Measurements from ENCODE around the gene EEF1AKMT1.
A peak's percentile ranks its signal among the peaks of the same experiment; 100 is the strongest.
"Not testable (repeated sequence)": the region's sequence is repeated elsewhere in the genome, so short reads cannot be mapped to it uniquely, and the experiment has no call there.

EEF1AKMT1 gene

GRCh38 chr13:20776751-20777150 lies 3.0 kb upstream of the EEF1AKMT1 start:
- no peak for DNase-seq

- DNase-seq: no peak
Measured at GRCh38 chr13:20775961-20776360, 2.2 kb upstream of the EEF1AKMT1 start.

- DNase-seq: no peak
Measured at GRCh38 chr13:20774746-20775145, 985 bp upstream of the EEF1AKMT1 start.

GRCh38 chr13:20772401-20773131 lies 1.2 kb downstream of the EEF1AKMT1 start:
- no peak for DNase-seq

GRCh38 chr13:20769834-20770233 lies 3.9 kb downstream of the EEF1AKMT1 start:
- DNase-seq: no peak

- no peak for DNase-seq
Measured at GRCh38 chr13:20769091-20769490, 4.7 kb downstream of the EEF1AKMT1 start.

GRCh38 chr13:20767309-20767943 lies 6.3 kb downstream of the EEF1AKMT1 start:
- DNase-seq: no peak

- DNase-seq: no peak
Measured at GRCh38 chr13:20760872-20761271, 12.9 kb downstream of the EEF1AKMT1 start.

- no peak for DNase-seq
Measured at GRCh38 chr13:20754009-20754408, 19.8 kb downstream of the EEF1AKMT1 start.

GRCh38 chr13:20749377-20749776 lies 24.4 kb downstream of the EEF1AKMT1 start:
- no peak for DNase-seq

GRCh38 chr13:20743830-20744404 lies 29.8 kb downstream of the EEF1AKMT1 start:
- DNase-seq: not testable (repeated sequence)

GRCh38 chr13:20740021-20740420 lies 33.7 kb downstream of the EEF1AKMT1 start:
- no peak for DNase-seq

- no peak for DNase-seq
Measured at GRCh38 chr13:20738616-20739015, 35.1 kb downstream of the EEF1AKMT1 start.

- no peak for DNase-seq
Measured at GRCh38 chr13:20729633-20730585, 43.9 kb downstream of the EEF1AKMT1 start.

GRCh38 chr13:20728579-20729311 lies 45.0 kb downstream of the EEF1AKMT1 start:
- peak; percentile 66 for DNase-seq

GRCh38 chr13:20727856-20728255 lies 45.9 kb downstream of the EEF1AKMT1 start:
- DNase-seq: no peak

GRCh38 chr13:20721454-20722357 lies 52.1 kb downstream of the EEF1AKMT1 start:
- no peak for DNase-seq

GRCh38 chr13:20721058-20721453 lies 52.7 kb downstream of the EEF1AKMT1 start:
- DNase-seq: no peak

- no peak for DNase-seq
Measured at GRCh38 chr13:20720499-20720898, 53.3 kb downstream of the EEF1AKMT1 start.

GRCh38 chr13:20719783-20720182 lies 54.0 kb downstream of the EEF1AKMT1 start:
- no peak for DNase-seq

GRCh38 chr13:20718958-20719566 lies 54.7 kb downstream of the EEF1AKMT1 start:
- no peak for DNase-seq

All from femur (tissue), 1 donor.